WTC11 (cell line): ENCODE measurements around the gene MYOZ3.

ENCODE experiments used
- ATF3 ChIP-seq: sonication (generic); formaldehyde crosslinking; conservative IDR thresholded peaks from 2 replicates; pipeline ENCODE4 v1.8.1; 2022; ENCODE audit warnings: mild to moderate bottlenecking, missing genetic modification reagents
- ATF6 ChIP-seq: sonication (generic); formaldehyde crosslinking; IDR thresholded peaks from 2 replicates; pipeline ENCODE4 v1.8.1; 2023; ENCODE audit warnings: mild to moderate bottlenecking, missing genetic modification reagents
- CREB1 ChIP-seq: sonication (generic); formaldehyde crosslinking; IDR thresholded peaks from 2 replicates; pipeline ENCODE4 v1.8.0; 2023; ENCODE audit warnings: mild to moderate bottlenecking, missing genetic modification reagents
- ESRRA ChIP-seq: sonication (generic); formaldehyde crosslinking; IDR thresholded peaks from 2 replicates; pipeline ENCODE4 v1.8.1; 2022; ENCODE audit warnings: mild to moderate bottlenecking, missing genetic modification reagents, borderline replicate concordance
- MAX ChIP-seq: sonication (generic); formaldehyde crosslinking; IDR thresholded peaks from 2 replicates; pipeline ENCODE4 v1.8.0; 2022; ENCODE audit warnings: mild to moderate bottlenecking, missing genetic modification reagents
- MYBL2 ChIP-seq: sonication (generic); formaldehyde crosslinking; IDR thresholded peaks from 2 replicates; pipeline ENCODE4 v1.8.1; 2023; ENCODE audit warnings: mild to moderate bottlenecking, moderate library complexity, missing genetic modification reagents
- NFYB ChIP-seq: sonication (generic); formaldehyde crosslinking; conservative IDR thresholded peaks from 2 replicates; pipeline ENCODE4 v1.8.0; 2022; ENCODE audit warnings: low read depth, missing genetic modification reagents
- NR3C1 ChIP-seq: sonication (generic); formaldehyde crosslinking; conservative IDR thresholded peaks from 2 replicates; pipeline ENCODE4 v1.8.1; 2023; ENCODE audit warnings: low read depth, mild to moderate bottlenecking, missing genetic modification reagents
- SMAD3 ChIP-seq: sonication (generic); formaldehyde crosslinking; IDR thresholded peaks from 2 replicates; pipeline ENCODE4 v1.8.0; 2022; ENCODE audit warnings: missing genetic modification reagents, mild to moderate bottlenecking, borderline replicate concordance
- SP1 ChIP-seq: sonication (generic); formaldehyde crosslinking; conservative IDR thresholded peaks from 2 replicates; pipeline ENCODE4 v1.8.1; 2022; ENCODE audit warnings: missing genetic modification reagents
- TP53 ChIP-seq: sonication (generic); formaldehyde crosslinking; IDR thresholded peaks from 2 replicates; pipeline ENCODE4 v1.8.1; 2023; ENCODE audit warnings: mild to moderate bottlenecking, missing genetic modification reagents
- ZNF138 ChIP-seq: sonication (generic); formaldehyde crosslinking; conservative IDR thresholded peaks from 2 replicates; pipeline ENCODE4 v1.8.1; 2022; ENCODE audit warnings: mild to moderate bottlenecking, moderate library complexity, missing genetic modification reagents
- TF ChIP-seq, protein P1 (sequence below): fragments of 200-600 bp; IDR thresholded peaks from 2 replicates; pipeline ENCODE4 v1.8.0; 2022; ENCODE audit warnings: antibody characterized with exemption
- TF ChIP-seq, protein P2 (sequence below): sonication (generic); formaldehyde crosslinking; IDR thresholded peaks from 2 replicates; pipeline ENCODE4 v1.8.1; 2022; ENCODE audit warnings: missing genetic modification reagents, borderline replicate concordance

DNA sequence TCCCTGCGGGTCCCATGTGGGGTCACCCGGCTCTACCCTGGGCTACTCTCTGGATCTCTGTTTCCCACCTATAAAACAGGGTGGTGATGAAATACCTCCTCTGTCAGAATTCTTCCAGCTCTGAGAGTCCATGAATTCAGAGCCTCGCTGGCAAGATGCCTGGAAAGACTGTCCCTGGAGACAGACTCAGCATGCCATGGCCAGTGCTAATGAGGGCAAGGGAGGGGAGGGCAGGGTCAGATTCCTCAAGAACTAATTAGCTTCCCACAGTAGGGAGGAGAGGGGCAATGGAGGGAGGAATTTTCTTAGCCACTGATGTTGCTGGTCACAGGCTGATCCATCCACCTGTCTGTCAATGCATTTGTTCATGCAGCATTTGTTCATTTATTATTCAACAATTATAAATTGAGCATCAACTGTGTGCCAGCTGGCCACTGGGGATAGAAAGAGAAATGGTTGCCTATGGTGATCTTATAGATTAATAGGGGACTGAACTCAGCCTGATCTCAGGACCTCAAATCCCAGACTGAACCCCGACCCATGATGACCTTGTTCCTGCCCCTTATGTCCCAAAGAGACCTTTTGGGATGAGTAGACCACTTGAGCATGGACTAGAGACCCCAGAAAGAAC lies 15.9 kb upstream of the MYOZ3 start:
- no peak for TF ChIP-seq ATF3 (CRISPR knock-in tag)
- TF ChIP-seq, protein P1, sequence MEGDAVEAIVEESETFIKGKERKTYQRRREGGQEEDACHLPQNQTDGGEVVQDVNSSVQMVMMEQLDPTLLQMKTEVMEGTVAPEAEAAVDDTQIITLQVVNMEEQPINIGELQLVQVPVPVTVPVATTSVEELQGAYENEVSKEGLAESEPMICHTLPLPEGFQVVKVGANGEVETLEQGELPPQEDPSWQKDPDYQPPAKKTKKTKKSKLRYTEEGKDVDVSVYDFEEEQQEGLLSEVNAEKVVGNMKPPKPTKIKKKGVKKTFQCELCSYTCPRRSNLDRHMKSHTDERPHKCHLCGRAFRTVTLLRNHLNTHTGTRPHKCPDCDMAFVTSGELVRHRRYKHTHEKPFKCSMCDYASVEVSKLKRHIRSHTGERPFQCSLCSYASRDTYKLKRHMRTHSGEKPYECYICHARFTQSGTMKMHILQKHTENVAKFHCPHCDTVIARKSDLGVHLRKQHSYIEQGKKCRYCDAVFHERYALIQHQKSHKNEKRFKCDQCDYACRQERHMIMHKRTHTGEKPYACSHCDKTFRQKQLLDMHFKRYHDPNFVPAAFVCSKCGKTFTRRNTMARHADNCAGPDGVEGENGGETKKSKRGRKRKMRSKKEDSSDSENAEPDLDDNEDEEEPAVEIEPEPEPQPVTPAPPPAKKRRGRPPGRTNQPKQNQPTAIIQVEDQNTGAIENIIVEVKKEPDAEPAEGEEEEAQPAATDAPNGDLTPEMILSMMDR, result no peak
- no peak for TF ChIP-seq NFYB (CRISPR knock-in tag)
- TF ChIP-seq ESRRA (CRISPR knock-in tag), result no peak
- TF ChIP-seq ZNF138 (CRISPR knock-in tag), result no peak
- TF ChIP-seq SP1 (CRISPR knock-in tag), result no peak
- TF ChIP-seq ATF6, result no peak
- no peak for TF ChIP-seq SMAD3 (CRISPR knock-in tag)
- no peak for TF ChIP-seq MYBL2
- no peak for TF ChIP-seq MAX (CRISPR knock-in tag)
- no peak for TF ChIP-seq NR3C1
- TF ChIP-seq CREB1 (CRISPR knock-in tag), result no peak
- TF ChIP-seq, protein P2, sequence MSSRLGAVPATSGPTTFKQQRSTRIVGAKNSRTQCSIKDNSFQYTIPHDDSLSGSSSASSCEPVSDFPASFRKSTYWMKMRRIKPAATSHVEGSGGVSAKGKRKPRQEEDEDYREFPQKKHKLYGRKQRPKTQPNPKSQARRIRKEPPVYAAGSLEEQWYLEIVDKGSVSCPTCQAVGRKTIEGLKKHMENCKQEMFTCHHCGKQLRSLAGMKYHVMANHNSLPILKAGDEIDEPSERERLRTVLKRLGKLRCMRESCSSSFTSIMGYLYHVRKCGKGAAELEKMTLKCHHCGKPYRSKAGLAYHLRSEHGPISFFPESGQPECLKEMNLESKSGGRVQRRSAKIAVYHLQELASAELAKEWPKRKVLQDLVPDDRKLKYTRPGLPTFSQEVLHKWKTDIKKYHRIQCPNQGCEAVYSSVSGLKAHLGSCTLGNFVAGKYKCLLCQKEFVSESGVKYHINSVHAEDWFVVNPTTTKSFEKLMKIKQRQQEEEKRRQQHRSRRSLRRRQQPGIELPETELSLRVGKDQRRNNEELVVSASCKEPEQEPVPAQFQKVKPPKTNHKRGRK, result no peak
- TF ChIP-seq TP53 (CRISPR knock-in tag), result no peak
